A549 (cell line): Measurements from ENCODE around the gene TIPARP. TPM values are rescaled to one million over a fixed set of nuclear protein-coding genes. Genes with fewer than 3 reads are reported as not detected.
A peak's percentile ranks its signal among the peaks of the same experiment; 100 is the strongest.

ENCODE experiments used
- ATAC-seq, 2 experiments: fragments of 200-7000 bp in 1 of 2; fragments of >200 bp in 1 of 2; cut with Nextera tagmentation in 1 of 2; cut with Tn5 transposase in 1 of 2; 3 replicates each; pipeline versions ENCODE4 v1.8.0 to v1.9.1; 2018 to 2020; ENCODE audit warnings: mild to moderate bottlenecking in 1 of 2, moderate library complexity in 1 of 2
- CTCF ChIA-PET: fragments of 300-600 bp; sonication (Branson Sonifier 250); formaldehyde crosslinking; extraction: SDS; loops from one replicate; lab custom pipeline; 2021; ENCODE audit warnings: antibody characterized with exemption, inconsistent platforms; lab: Yijun Ruan, JAX
- POLR2A ChIA-PET: fragments of 350-600 bp; formaldehyde crosslinking; extraction: SDS; loops from one replicate; lab custom pipeline; 2021; ENCODE audit warnings: antibody characterized with exemption, inconsistent platforms; lab: Yijun Ruan, JAX
- DNase-seq, 2 experiments: peaks; one replicate each; pipeline versions ENCODE4 v3.0.0 to v3.0.0-alpha.2; 2011 to 2016; ENCODE audit warnings: low read depth in 1 of 2, low spot score in 1 of 2
- FAIRE-seq: peaks from 2 replicates; lab custom pipeline; 2011; peaks lifted over from hg19 to GRCh38; lab: Jason Lieb, UNC
- H3K27ac ChIP-seq, 2 experiments: fragments of >200 bp; sonication (Bioruptor Twin); formaldehyde crosslinking; 3 replicates each; pipeline ENCODE4 v1.5.1; 2016 to 2017
- H3K4me1 ChIP-seq: fragments of >200 bp; sonication (Bioruptor Twin); formaldehyde crosslinking; 3 replicates; pipeline ENCODE4 v1.6.1; 2016
- H3K4me2 ChIP-seq: fragments of >200 bp; sonication (Bioruptor Twin); formaldehyde crosslinking; 3 replicates; pipeline ENCODE4 v1.6.1; 2016
- H3K4me3 ChIP-seq: fragments of >200 bp; sonication (Bioruptor Twin); formaldehyde crosslinking; 3 replicates; pipeline ENCODE4 v1.5.1; 2016
- H3K9me3 ChIP-seq: fragments of >200 bp; sonication (Bioruptor Twin); formaldehyde crosslinking; 3 replicates; pipeline ENCODE4 v1.6.1; 2016
- BCL3 ChIP-seq: fragments of >200 bp; sonication (Bioruptor Twin); formaldehyde crosslinking; IDR thresholded peaks from 3 replicates; pipeline ENCODE4 v1.6.1; 2016
- BHLHE40 ChIP-seq: IDR thresholded peaks from 2 replicates; pipeline ENCODE4 v1.6.1; 2012; ENCODE audit warnings: low read depth, low read length, inconsistent platforms
- CBX2 ChIP-seq: fragments of 200-600 bp; sonication (generic); IDR thresholded peaks from 2 replicates; pipeline ENCODE4 v1.6.1; 2016; ENCODE audit warnings: low read depth, mild to moderate bottlenecking, borderline replicate concordance
- CEBPB ChIP-seq, 2 experiments: fragments of >200 bp in 1 of 2; sonication (Bioruptor Twin) in 1 of 2; formaldehyde crosslinking in 1 of 2; IDR thresholded peaks; 2 replicates each; pipeline ENCODE4 v1.6.1; 2012 to 2016
- CHD2 ChIP-seq: fragments of 150-350 bp; IDR thresholded peaks from 2 replicates; pipeline ENCODE4 v1.6.1; 2014; ENCODE audit warnings: low read length; ENCODE audit not compliant: partially characterized antibody
- EHF ChIP-seq: fragments of 250-450 bp; sonication (Bioruptor Pico); IDR thresholded peaks from 2 replicates; pipeline ENCODE4 v1.5.0; 2020; ENCODE audit warnings: mild to moderate bottlenecking
- EHMT2 ChIP-seq: fragments of 200-600 bp; sonication (generic); IDR thresholded peaks from 2 replicates; pipeline ENCODE4 v1.6.1; 2016; ENCODE audit warnings: antibody characterized with exemption, low read depth, mild to moderate bottlenecking, moderate library complexity
- ESRRA ChIP-seq: fragments of 150-350 bp; IDR thresholded peaks from 2 replicates; pipeline ENCODE4 v1.6.1; 2014; ENCODE audit warnings: mild to moderate bottlenecking, low read length, borderline replicate concordance
- FOSB ChIP-seq: fragments of 250-450 bp; sonication (Bioruptor Pico); IDR thresholded peaks from 2 replicates; pipeline ENCODE4 v1.5.0; 2020; ENCODE audit warnings: mild to moderate bottlenecking, moderate library complexity
- FOSL2 ChIP-seq, 2 experiments: fragments of 450-650 bp in 1 of 2; fragments of >200 bp in 1 of 2; sonication (Bioruptor Twin) in 1 of 2; formaldehyde crosslinking; IDR thresholded peaks; 2 replicates each; pipeline versions ENCODE4 v1.5.0 to v1.6.1; 2016 to 2020; ENCODE audit warnings: mild to moderate bottlenecking in 1 of 2, moderate library complexity in 1 of 2
- HDAC2 ChIP-seq: fragments of 200-600 bp; sonication (generic); IDR thresholded peaks from 2 replicates; pipeline ENCODE4 v1.6.1; 2016
- HES2 ChIP-seq: fragments of >200 bp; sonication (Bioruptor Twin); formaldehyde crosslinking; IDR thresholded peaks from 2 replicates; pipeline ENCODE4 v1.6.1; 2016
- HEYL ChIP-seq: fragments of 250-450 bp; sonication (Bioruptor Pico); IDR thresholded peaks from 2 replicates; pipeline ENCODE4 v1.8.0; 2021; ENCODE audit warnings: mild to moderate bottlenecking, moderate library complexity
- HOXA7 ChIP-seq: fragments of 250-450 bp; sonication (Bioruptor Pico); IDR thresholded peaks from 2 replicates; pipeline ENCODE4 v1.5.0; 2020; ENCODE audit warnings: mild to moderate bottlenecking, moderate library complexity
- HOXB13 ChIP-seq: fragments of 250-450 bp; sonication (Bioruptor Pico); IDR thresholded peaks from 2 replicates; pipeline ENCODE4 v1.5.0; 2020; ENCODE audit warnings: low read depth, mild to moderate bottlenecking, moderate library complexity
- HOXB5 ChIP-seq: fragments of 250-450 bp; sonication (Bioruptor Pico); IDR thresholded peaks from 2 replicates; pipeline ENCODE4 v1.5.0; 2020; ENCODE audit warnings: mild to moderate bottlenecking, moderate library complexity
- JUN ChIP-seq, 2 experiments: fragments of >200 bp; sonication (Bioruptor Twin); formaldehyde crosslinking; IDR thresholded peaks; 2 replicates in 1 of 2; 3 replicates in 1 of 2; pipeline ENCODE4 v1.6.1; 2016 to 2017
- KDM1A ChIP-seq: fragments of 200-600 bp; sonication (generic); IDR thresholded peaks from 2 replicates; pipeline ENCODE4 v1.6.1; 2016; ENCODE audit warnings: low read depth, mild to moderate bottlenecking
- MAFK ChIP-seq: fragments of 450-650 bp; IDR thresholded peaks from 2 replicates; pipeline ENCODE4 v1.6.1; 2014; ENCODE audit not compliant: partially characterized antibody
- MAX ChIP-seq: IDR thresholded peaks from 2 replicates; pipeline ENCODE4 v1.6.1; 2012
- MAZ ChIP-seq: fragments of 150-350 bp; IDR thresholded peaks from 2 replicates; pipeline ENCODE4 v1.6.1; 2014; ENCODE audit warnings: antibody characterized with exemption, low read depth, low read length, borderline replicate concordance
- MYC ChIP-seq: IDR thresholded peaks from 2 replicates; pipeline ENCODE4 v1.6.1; 2012; ENCODE audit warnings: mild to moderate bottlenecking, inconsistent platforms, low read length, improper control_type of control experiment, borderline replicate concordance
- NR3C1 ChIP-seq: fragments of >200 bp; sonication (Bioruptor Twin); formaldehyde crosslinking; IDR thresholded peaks from 3 replicates; pipeline ENCODE4 v1.6.1; 2017
- PBX3 ChIP-seq: IDR thresholded peaks from 2 replicates; pipeline ENCODE4 v1.6.1; 2012
- PHF8 ChIP-seq: fragments of 200-600 bp; sonication (generic); IDR thresholded peaks from 2 replicates; pipeline ENCODE4 v1.6.1; 2016; ENCODE audit warnings: low read depth, mild to moderate bottlenecking, antibody characterized with exemption, moderate library complexity, borderline replicate concordance
- POLR2AphosphoS2 ChIP-seq: conservative IDR thresholded peaks from 2 replicates; pipeline ENCODE4 v1.6.1; 2012; ENCODE audit warnings: low read length, improper control_type of control experiment, inconsistent platforms
- RARB ChIP-seq: fragments of 250-450 bp; sonication (Bioruptor Pico); IDR thresholded peaks from 2 replicates; pipeline ENCODE4 v1.8.0; 2021; ENCODE audit warnings: mild to moderate bottlenecking, moderate library complexity
- RCOR1 ChIP-seq: fragments of 150-350 bp; IDR thresholded peaks from 2 replicates; pipeline ENCODE4 v1.6.1; 2014; ENCODE audit warnings: antibody characterized with exemption, low read length, low read depth
- RFX5 ChIP-seq: fragments of 450-650 bp; IDR thresholded peaks from 2 replicates; pipeline ENCODE4 v1.7.1; 2014; ENCODE audit warnings: antibody characterized with exemption, mild to moderate bottlenecking, moderate library complexity
- SMC3 ChIP-seq: fragments of >200 bp; sonication (Bioruptor Twin); formaldehyde crosslinking; IDR thresholded peaks from 3 replicates; pipeline ENCODE4 v1.6.1; 2018; ENCODE audit warnings: inconsistent platforms
- TFCP2L1 ChIP-seq: fragments of 250-450 bp; sonication (Bioruptor Pico); IDR thresholded peaks from 2 replicates; pipeline ENCODE4 v1.5.0; 2021; ENCODE audit warnings: mild to moderate bottlenecking
- USF2 ChIP-seq: fragments of 450-650 bp; IDR thresholded peaks from 2 replicates; pipeline ENCODE4 v1.6.1; 2014; ENCODE audit warnings: antibody characterized with exemption
- ZFP36 ChIP-seq: fragments of 450-650 bp; IDR thresholded peaks from 2 replicates; pipeline ENCODE4 v1.6.1; 2014; ENCODE audit warnings: borderline replicate concordance; ENCODE audit not compliant: partially characterized antibody
- ZNF302 ChIP-seq: fragments of 250-450 bp; sonication (Bioruptor Pico); IDR thresholded peaks from 2 replicates; pipeline ENCODE4 v1.9.0; 2021; ENCODE audit warnings: inconsistent platforms, mild to moderate bottlenecking, moderate library complexity
- WGBS: methylation state at CpG from one replicate; pipeline ENCODE4 v1.1.6; 2017; ENCODE audit errors: missing lambda C conversion rate; 5-methylcytosine and 5-hydroxymethylcytosine counted together
- polyA plus RNA-seq, 4 experiments: library from polyadenylated mRNA; depleted of rRNA in 3 of 4; stranded (reverse); fragments of >200 nt; fragmentation: RNase III in 1 of 4; extraction: RNeasy Plus Mini Kit Qiagen cat#74134 plus additional on column Dnase treatment in 1 of 4; gene quantifications; 2 replicates in 3 of 4; 3 replicates in 1 of 4; pipeline ENCODE4 v1.2.3, GENCODE V29; 2011 to 2017

TIPARP gene
- polyA plus RNA-seq, 2 of the 4 experiments (the other 2 are of a cell fraction): 11.8 to 16.5 TPM

GRCh38 chr3:156726456-156726855 is 52.1 kb downstream of the TIPARP start:
- Histone ChIP-seq H3K4me3 (no peak overlapping the region), H3K4me2 (no peak overlapping the region), H3K9me3 (no peaks in the 10 kb centered on the region), H3K4me1 (peaks cover 16% of the 10 kb centered on the region; the same call in 2 of the 3 replicates), H3K27ac (no peak overlapping the region)
- ChIA-PET CTCF (no interaction called here), POLR2A (no interaction called here)
- FAIRE-seq (no peak), ATAC-seq (no peak), DNase-seq (no peak)
- TF ChIP-seq KDM1A (no peak), FOSB (no peak), EHF (no peak), TFCP2L1 (CRISPR knock-in tag) (no peak), CEBPB (IDR thresholded peaks at IDR 0.05) (no peak), ZFP36 (no peak), NR3C1 (no peak), HES2 (no peak), USF2 (no peak), RCOR1 (no peak), RARB (CRISPR knock-in tag) (no peak), MAZ (no peak), PHF8 (no peak), MAFK (no peak), HOXB13 (CRISPR knock-in tag) (no peak), MAX (no peak), FOSL2 (IDR thresholded peaks at IDR 0.05) (no peak), FOSL2 (CRISPR knock-in tag; IDR thresholded peaks at IDR 0.05) (no peak), JUN (IDR thresholded peaks at IDR 0.05) (no peak), HOXB5 (no peak)
- WGBS: 95% methylated on average over 1 of the region's 1 CpG

GRCh38 chr3:156727519-156728205 is 53.3 kb downstream of the TIPARP start:
- no peak overlapping the region for H3K4me3 ChIP-seq
- H3K27ac ChIP-seq: no peak overlapping the region
- H3K9me3 ChIP-seq: no peaks in the 10 kb centered on the region
- peak; percentile 20 to 22; a peak in 3 of 6 replicates for ATAC-seq
- H3K4me1 ChIP-seq: peaks cover 11% of the 10 kb centered on the region; the same call in 2 of the 3 replicates
- CTCF ChIA-PET: no interaction called here
- 75% methylated on average over 3 of the region's 3 CpGs for WGBS
- POLR2A ChIA-PET: no interaction called here
- DNase-seq: no peak
- H3K4me2 ChIP-seq: peak overlapping the region; percentile 36; the same call in 2 of the 3 replicates
- FAIRE-seq: no peak
- no peak for TF ChIP-seq SMC3
- no peak for TF ChIP-seq HOXA7 (CRISPR knock-in tag)
- TF ChIP-seq HEYL: no peak
- no peak for TF ChIP-seq BHLHE40
- no peak for TF ChIP-seq CBX2
- TF ChIP-seq ZFP36: no peak
- TF ChIP-seq FOSL2 (IDR thresholded peaks at IDR 0.05): no peak
- TF ChIP-seq FOSL2 (CRISPR knock-in tag; IDR thresholded peaks at IDR 0.05): no peak
- TF ChIP-seq HDAC2: no peak
- TF ChIP-seq HOXB13 (CRISPR knock-in tag): no peak
- no peak for TF ChIP-seq CHD2
- no peak for TF ChIP-seq BCL3
- TF ChIP-seq RFX5: no peak
- no peak for TF ChIP-seq ZNF302 (CRISPR knock-in tag)
- TF ChIP-seq PBX3: no peak
- no peak for TF ChIP-seq MAZ
- TF ChIP-seq ESRRA: no peak
- no peak for TF ChIP-seq MYC
- no peak for TF ChIP-seq POLR2AphosphoS2
- no peak for TF ChIP-seq MAX
- TF ChIP-seq EHMT2: no peak
- TF ChIP-seq, all 56 proteins: peak for 0
